SU-DHL-6 (cell line): ENCODE measurements around the gene PDIA2.
A peak's percentile ranks its signal among the peaks of the same experiment; 100 is the strongest.

Source experiments
- EZH2phosphoT487 ChIP-seq: fragments of 200-600 bp; sonication (generic), shearing (Covaris generic); conservative IDR thresholded peaks from 2 replicates; pipeline ENCODE4 v1.6.1; 2018; ENCODE audit warnings: mild to moderate bottlenecking, antibody characterized with exemption, low read length, moderate library complexity, mixed read lengths
- TF ChIP-seq, protein P1 (sequence below): fragments of 200-600 bp; sonication (generic); IDR thresholded peaks from one replicate; pipeline ENCODE4 v1.5.1; 2017; ENCODE audit warnings: antibody characterized with exemption, mild to moderate bottlenecking, low read length, moderate library complexity; ENCODE audit not compliant: insufficient read depth, poor library complexity, severe bottlenecking

DNA sequence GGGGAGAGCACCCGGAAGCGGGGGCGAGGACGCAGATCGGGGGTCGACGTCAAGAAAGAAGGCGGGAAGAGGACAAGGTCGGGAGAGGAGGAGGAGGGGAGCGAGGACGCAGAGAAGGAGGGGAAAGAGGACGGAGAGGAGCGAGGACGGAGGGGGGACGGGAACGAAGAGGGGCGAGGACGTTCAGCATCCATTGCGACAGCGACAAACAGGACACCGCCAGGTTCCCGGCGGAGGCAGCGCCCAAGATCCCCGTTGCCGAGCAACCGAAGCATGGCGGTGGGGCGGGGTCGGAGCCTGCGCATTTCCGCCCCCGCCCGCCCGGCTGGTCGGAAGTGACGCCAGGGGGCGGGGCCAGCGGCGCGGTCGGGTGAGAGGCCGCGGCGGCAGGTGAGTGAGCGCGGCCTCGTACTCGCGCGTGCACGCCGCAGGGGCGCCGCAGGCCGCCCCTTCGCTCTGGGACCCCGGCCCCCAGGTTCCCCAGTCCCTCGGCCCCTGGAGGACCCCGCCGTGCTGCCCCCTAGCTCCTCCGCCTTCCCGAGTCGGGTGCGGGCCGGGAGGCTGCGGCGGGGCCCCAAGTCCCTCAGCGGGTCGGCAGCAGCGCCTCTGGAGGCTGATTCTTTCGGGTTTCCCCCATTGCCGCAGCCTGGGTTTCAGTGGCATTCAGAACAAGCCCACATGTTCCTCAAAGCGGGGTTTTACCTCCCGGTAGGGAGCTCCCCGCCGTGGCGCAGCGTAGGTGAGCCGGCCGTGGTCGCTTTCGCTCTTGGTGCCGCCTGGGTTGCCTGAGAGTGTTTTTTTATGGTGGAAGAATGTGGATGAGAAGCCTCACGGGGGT, 48.3 kb upstream of the PDIA2 start, which contains the start of gene FAM234A:
- TF ChIP-seq, protein P1, sequence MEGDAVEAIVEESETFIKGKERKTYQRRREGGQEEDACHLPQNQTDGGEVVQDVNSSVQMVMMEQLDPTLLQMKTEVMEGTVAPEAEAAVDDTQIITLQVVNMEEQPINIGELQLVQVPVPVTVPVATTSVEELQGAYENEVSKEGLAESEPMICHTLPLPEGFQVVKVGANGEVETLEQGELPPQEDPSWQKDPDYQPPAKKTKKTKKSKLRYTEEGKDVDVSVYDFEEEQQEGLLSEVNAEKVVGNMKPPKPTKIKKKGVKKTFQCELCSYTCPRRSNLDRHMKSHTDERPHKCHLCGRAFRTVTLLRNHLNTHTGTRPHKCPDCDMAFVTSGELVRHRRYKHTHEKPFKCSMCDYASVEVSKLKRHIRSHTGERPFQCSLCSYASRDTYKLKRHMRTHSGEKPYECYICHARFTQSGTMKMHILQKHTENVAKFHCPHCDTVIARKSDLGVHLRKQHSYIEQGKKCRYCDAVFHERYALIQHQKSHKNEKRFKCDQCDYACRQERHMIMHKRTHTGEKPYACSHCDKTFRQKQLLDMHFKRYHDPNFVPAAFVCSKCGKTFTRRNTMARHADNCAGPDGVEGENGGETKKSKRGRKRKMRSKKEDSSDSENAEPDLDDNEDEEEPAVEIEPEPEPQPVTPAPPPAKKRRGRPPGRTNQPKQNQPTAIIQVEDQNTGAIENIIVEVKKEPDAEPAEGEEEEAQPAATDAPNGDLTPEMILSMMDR: peak; percentile 42
- no peak for TF ChIP-seq EZH2phosphoT487
